Ishikawa (cell line): ENCODE measurements around the gene TMEM169.

Experiments
- CEBPB ChIP-seq: IDR thresholded peaks from 2 replicates; pipeline ENCODE4 v1.6.1; 2012
- CREB1 ChIP-seq: IDR thresholded peaks from 2 replicates; pipeline ENCODE4 v1.6.1; 2012; ENCODE audit warnings: low read depth
- EGR1 ChIP-seq: IDR thresholded peaks from 2 replicates; pipeline ENCODE4 v1.6.1; 2012
- EP300 ChIP-seq: IDR thresholded peaks from 2 replicates; pipeline ENCODE4 v1.6.1; 2012; ENCODE audit warnings: borderline replicate concordance
- FOXM1 ChIP-seq: IDR thresholded peaks from 2 replicates; pipeline ENCODE4 v1.6.1; 2012; ENCODE audit warnings: low read depth, borderline replicate concordance
- NFIC ChIP-seq: IDR thresholded peaks from 2 replicates; pipeline ENCODE4 v1.6.1; 2012
- RAD21 ChIP-seq: IDR thresholded peaks from 2 replicates; pipeline ENCODE4 v1.6.1; 2012; ENCODE audit warnings: low read depth
- TAF1 ChIP-seq: IDR thresholded peaks from 2 replicates; pipeline ENCODE4 v1.6.1; 2012; ENCODE audit warnings: low read depth, mild to moderate bottlenecking
- TCF12 ChIP-seq: IDR thresholded peaks from 2 replicates; pipeline ENCODE4 v1.6.1; 2012; ENCODE audit warnings: low read depth
- TEAD4 ChIP-seq: IDR thresholded peaks from 2 replicates; pipeline ENCODE4 v1.6.1; 2012
- YY1 ChIP-seq: IDR thresholded peaks from 2 replicates; pipeline ENCODE4 v1.6.1; 2012; ENCODE audit warnings: low read depth
- ZBTB7A ChIP-seq: IDR thresholded peaks from 2 replicates; pipeline ENCODE4 v1.6.1; 2012; ENCODE audit warnings: low read depth
- TF ChIP-seq, protein P1 (sequence below): IDR thresholded peaks from 2 replicates; pipeline ENCODE4 v1.6.1; 2012; ENCODE audit warnings: low read depth, mild to moderate bottlenecking
- TF ChIP-seq, protein P2 (sequence below): IDR thresholded peaks from 2 replicates; pipeline ENCODE4 v1.6.1; 2012
- TF ChIP-seq, protein P3 (sequence below): IDR thresholded peaks from 2 replicates; pipeline ENCODE4 v1.6.1; 2012

The TMEM169 gene

DNA sequence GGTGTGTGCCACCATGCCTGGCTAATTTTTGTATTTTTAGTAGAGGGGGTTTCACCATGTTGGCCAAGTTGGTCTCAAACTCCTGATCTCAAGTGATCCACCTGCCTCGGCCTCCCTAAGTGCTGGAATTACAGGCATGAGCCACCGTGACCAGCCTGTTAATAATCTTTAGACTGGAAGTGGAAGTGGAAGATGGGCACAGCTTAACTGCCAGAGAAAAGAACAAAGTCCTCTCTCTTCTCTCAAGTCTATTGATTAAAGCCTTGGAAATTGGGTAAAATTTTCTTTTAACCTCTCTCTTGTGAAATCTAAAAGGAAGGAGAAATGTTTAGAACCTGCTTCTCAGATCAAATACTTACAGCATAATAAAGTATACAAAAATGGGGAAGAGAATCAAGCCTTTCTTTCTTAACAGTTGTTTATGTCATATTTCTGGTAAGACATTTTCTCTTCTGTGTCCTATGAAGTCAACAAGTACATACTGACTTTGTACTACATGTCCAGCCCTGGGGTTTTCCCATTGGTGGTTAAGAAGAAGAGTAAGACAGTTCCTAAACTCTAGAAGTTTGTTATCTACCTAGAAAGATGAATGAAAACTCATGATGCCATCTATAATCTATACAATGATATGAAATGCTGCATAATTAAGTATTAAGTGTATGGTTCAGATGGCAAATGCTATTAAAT is 4.6 kb downstream of the TMEM169 start:
- no peak for TF ChIP-seq TCF12

DNA sequence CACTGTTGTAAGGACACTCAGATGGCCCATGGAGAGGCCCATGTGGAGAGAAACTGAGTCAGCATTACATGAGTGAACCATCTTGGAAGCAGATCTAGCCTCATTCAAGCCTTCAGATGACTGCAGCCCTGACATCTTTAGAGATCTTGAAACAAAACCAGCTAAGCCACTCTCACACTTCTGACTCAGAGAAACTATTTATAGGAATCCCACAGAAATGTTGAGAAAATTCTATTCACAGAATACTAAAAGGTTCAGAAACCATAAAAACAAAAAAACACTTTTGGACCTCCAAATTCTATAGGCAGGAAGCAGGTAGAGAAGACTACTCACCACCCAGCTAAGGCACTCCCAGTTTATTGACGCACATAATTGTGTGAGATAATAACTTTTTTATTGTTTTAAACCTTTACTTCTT is 8.7 kb downstream of the TMEM169 start:
- TF ChIP-seq EGR1: no peak
- TF ChIP-seq, protein P1, sequence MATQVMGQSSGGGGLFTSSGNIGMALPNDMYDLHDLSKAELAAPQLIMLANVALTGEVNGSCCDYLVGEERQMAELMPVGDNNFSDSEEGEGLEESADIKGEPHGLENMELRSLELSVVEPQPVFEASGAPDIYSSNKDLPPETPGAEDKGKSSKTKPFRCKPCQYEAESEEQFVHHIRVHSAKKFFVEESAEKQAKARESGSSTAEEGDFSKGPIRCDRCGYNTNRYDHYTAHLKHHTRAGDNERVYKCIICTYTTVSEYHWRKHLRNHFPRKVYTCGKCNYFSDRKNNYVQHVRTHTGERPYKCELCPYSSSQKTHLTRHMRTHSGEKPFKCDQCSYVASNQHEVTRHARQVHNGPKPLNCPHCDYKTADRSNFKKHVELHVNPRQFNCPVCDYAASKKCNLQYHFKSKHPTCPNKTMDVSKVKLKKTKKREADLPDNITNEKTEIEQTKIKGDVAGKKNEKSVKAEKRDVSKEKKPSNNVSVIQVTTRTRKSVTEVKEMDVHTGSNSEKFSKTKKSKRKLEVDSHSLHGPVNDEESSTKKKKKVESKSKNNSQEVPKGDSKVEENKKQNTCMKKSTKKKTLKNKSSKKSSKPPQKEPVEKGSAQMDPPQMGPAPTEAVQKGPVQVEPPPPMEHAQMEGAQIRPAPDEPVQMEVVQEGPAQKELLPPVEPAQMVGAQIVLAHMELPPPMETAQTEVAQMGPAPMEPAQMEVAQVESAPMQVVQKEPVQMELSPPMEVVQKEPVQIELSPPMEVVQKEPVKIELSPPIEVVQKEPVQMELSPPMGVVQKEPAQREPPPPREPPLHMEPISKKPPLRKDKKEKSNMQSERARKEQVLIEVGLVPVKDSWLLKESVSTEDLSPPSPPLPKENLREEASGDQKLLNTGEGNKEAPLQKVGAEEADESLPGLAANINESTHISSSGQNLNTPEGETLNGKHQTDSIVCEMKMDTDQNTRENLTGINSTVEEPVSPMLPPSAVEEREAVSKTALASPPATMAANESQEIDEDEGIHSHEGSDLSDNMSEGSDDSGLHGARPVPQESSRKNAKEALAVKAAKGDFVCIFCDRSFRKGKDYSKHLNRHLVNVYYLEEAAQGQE: no peak
- no peak for TF ChIP-seq FOXM1
- no peak for TF ChIP-seq NFIC

DNA sequence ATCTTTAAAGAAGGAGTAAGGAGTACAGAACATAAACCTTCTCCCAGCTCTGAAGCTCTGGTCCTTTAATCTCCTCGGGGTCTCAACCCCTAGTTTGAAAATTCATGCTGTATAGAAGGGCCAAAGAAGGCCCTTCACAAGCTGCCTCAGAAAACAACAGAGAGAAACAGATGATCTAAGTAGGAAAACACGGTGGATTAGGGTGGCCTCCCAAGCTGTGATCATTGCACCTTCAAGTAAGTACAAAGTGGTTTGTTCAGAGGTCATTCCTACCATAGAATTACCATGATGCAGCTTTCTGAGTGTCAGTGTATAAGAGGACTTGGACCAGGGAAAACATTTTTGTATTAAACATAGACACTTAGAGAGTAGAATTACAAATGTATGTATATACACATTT is 10.9 kb downstream of the TMEM169 start:
- TF ChIP-seq, protein P2, sequence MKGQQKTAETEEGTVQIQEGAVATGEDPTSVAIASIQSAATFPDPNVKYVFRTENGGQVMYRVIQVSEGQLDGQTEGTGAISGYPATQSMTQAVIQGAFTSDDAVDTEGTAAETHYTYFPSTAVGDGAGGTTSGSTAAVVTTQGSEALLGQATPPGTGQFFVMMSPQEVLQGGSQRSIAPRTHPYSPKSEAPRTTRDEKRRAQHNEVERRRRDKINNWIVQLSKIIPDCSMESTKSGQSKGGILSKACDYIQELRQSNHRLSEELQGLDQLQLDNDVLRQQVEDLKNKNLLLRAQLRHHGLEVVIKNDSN: no peak
- no peak for TF ChIP-seq CEBPB
- no peak for TF ChIP-seq TEAD4
- no peak for TF ChIP-seq EGR1
- TF ChIP-seq TCF12: no peak
- no peak for TF ChIP-seq RAD21
- TF ChIP-seq CREB1: no peak

DNA sequence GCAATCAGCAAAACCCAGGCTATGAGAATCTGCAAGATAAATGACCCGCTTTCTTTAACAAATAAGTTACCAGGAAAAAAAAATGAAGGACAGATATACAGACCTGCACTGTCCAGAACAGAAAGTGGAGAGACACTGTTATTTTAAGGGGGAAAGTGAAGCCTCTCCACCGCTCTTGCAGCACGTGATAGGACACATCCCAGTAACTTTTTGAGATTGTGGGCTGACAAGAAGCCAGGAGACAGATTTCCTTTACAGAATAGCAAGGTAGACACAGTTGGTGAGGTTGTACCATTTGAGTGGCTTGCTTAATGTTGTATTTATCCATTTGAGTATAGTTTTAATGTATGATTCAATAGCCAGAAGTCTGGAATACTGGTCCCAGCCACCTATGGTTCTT is 13.0 kb downstream of the TMEM169 start:
- TF ChIP-seq, protein P3, sequence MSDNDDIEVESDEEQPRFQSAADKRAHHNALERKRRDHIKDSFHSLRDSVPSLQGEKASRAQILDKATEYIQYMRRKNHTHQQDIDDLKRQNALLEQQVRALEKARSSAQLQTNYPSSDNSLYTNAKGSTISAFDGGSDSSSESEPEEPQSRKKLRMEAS: no peak
- no peak for TF ChIP-seq YY1

DNA sequence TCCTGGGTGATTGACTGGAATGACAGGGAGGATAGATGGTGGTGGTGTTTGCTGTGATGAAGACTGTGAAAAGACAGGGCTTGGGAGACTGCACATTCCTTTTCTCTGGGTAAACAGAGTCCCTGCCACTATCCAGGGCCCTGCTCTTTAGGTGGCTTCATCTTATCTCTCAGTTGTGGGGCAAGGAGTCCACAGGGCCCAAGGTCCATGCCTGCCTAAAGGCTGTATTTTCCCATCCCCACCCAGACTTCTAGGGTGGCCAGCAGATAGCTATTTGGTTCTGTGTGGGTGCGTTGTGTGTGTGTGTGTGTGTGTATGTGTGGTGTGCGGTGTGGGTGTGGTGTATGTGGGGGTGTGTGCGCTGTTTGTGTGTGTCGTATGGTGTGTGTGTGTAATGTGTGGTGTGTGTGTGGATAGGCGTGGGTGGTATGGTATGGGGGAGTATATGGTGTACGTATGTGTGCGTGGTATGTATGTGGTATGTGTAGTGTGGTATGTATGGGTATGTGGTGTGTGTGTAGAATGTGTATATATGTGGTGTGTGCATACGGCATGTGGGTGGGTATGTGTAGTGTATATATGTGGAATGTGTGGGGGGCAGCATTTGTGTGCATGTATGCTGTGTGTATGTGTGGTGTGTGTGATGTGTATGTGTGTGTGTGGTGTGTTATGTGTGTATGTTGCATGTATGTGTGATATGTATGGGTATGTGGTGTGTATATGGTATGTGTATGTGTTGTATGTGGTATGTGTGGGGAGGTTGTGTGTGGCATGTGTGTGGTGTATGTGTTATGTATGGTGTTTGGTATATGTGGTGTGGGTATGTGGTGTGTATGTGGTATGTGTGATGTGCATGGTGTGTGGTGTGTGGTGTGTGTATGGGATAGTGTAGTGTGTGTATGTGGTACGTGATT is 17.0 kb downstream of the TMEM169 start:
- TF ChIP-seq TAF1 (no peak), NFIC (no peak), EP300 (no peak), YY1 (no peak), CEBPB (no peak), FOXM1 (no peak), CREB1 (no peak), TEAD4 (no peak), EGR1 (no peak), ZBTB7A (no peak), TCF12 (no peak), RAD21 (no peak)
- TF ChIP-seq, protein P2: no peak
- TF ChIP-seq, protein P3: no peak
- TF ChIP-seq, protein P1: no peak

DNA sequence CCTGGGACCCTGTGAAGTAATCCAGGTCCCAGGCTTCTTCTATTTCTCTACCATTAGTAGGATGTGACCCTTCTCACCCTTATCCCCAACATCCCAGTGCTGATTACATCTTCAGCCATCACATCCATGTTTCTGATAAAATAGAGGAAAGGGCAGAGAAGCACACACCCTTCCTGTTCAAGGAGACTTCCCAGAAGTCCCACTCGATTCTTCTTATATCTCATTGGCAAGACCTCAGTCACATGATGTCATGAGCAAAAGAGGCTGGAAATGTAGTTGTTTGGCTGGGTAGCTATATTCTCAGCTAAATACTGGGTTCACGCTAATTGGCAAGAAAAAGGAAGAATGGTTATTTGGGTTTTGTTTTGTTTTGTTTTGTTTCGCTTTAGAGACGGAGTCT is 19.4 kb downstream of the TMEM169 start:
- TF ChIP-seq, protein P2: no peak
- no peak for TF ChIP-seq YY1
- TF ChIP-seq TCF12: no peak
- TF ChIP-seq, protein P3: no peak
- TF ChIP-seq ZBTB7A: no peak
- TF ChIP-seq, protein P1: no peak
- no peak for TF ChIP-seq CEBPB
- no peak for TF ChIP-seq CREB1
- no peak for TF ChIP-seq NFIC
- TF ChIP-seq TAF1: no peak
- no peak for TF ChIP-seq EP300
- TF ChIP-seq FOXM1: no peak
- TF ChIP-seq TEAD4: no peak
- TF ChIP-seq RAD21: no peak
- TF ChIP-seq EGR1: no peak
